Liver (tissue), 3 donors: ENCODE data around the gene CLIC5.

Experiments used
- TAF1 ChIP-seq: conservative IDR thresholded peaks from 2 replicates; pipeline ENCODE4 v1.6.1; 2016; ENCODE audit warnings: antibody characterized with exemption, mild to moderate bottlenecking
- TF ChIP-seq, protein P1 (sequence below): fragments of 150-350 bp; IDR thresholded peaks from 2 replicates; pipeline ENCODE4 v1.5.1; 2017; ENCODE audit warnings: improper control_type of control experiment, low read depth, low read length; ENCODE audit not compliant: missing input control
- donor health status: healthy.
- donor health status: healthy.

DNA sequence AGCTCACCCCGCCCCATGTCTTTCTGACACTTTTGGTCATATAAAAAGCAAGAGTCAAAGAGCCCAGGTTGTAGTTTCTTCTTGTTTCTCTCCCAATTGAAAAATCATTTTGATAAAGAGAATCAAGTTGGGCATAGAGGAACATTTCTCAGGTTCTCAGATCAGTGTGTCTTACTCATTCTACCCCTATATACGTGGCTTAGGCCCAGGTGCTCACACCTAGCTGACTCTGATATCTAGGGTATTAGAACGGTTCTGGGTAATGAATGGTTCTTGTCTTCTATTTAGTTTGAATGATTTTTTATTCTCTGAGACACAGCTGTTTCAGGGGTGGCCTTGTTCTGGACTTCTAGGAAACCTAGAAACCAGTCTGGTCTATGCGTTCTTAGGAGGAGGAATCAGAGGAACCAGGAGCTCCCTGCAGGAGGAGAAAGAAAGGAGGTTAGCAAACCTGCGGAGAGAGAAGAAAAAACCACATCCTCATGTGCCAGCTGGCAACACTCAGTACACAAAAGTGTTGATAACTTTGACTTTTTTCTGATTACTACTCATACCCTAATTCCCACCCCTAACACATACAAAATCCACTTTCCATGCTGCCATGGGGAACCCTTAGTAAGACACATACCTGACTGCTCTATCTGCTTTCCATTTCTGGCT is 178.0 kb downstream of the CLIC5 start:
- TF ChIP-seq, protein P1, sequence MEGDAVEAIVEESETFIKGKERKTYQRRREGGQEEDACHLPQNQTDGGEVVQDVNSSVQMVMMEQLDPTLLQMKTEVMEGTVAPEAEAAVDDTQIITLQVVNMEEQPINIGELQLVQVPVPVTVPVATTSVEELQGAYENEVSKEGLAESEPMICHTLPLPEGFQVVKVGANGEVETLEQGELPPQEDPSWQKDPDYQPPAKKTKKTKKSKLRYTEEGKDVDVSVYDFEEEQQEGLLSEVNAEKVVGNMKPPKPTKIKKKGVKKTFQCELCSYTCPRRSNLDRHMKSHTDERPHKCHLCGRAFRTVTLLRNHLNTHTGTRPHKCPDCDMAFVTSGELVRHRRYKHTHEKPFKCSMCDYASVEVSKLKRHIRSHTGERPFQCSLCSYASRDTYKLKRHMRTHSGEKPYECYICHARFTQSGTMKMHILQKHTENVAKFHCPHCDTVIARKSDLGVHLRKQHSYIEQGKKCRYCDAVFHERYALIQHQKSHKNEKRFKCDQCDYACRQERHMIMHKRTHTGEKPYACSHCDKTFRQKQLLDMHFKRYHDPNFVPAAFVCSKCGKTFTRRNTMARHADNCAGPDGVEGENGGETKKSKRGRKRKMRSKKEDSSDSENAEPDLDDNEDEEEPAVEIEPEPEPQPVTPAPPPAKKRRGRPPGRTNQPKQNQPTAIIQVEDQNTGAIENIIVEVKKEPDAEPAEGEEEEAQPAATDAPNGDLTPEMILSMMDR = no peak
- TF ChIP-seq TAF1 = no peak
